ENCODE results near the gene FHAD1.

Gene FHAD1

GRCh38 chr1:15272009-15272781 lies 25.2 kb downstream of the FHAD1 start:
- H3K4me3 ChIP-seq (ENCODE audit: low read depth in 1 of 2, low read length in 2 of 2) = peak overlapping the region in 1 of 2 donors; percentile 42
- no peaks in the 10 kb centered on the region for H3K27me3 ChIP-seq (ENCODE audit: control insufficient read depth in 1 of 2, insufficient read depth in 2 of 2, low read length in 2 of 2)
- H3K27ac ChIP-seq (ENCODE audit: low read depth, low read length) = no peak overlapping the region
- H3K9me3 ChIP-seq (ENCODE audit: low read length) = no peaks in the 10 kb centered on the region
- H3K4me1 ChIP-seq (ENCODE audit: insufficient read depth, low read length) = peaks cover 8% of the 10 kb centered on the region
- H3K9ac ChIP-seq (ENCODE audit: low read length) = no peak overlapping the region
- no peaks in the 10 kb centered on the region for H3K36me3 ChIP-seq (ENCODE audit: insufficient read depth, low read length)

GRCh38 chr1:15272782-15273127 lies 25.7 kb downstream of the FHAD1 start:
- Histone ChIP-seq H3K9me3 (ENCODE audit: low read length) (no peaks in the 10 kb centered on the region), H3K36me3 (ENCODE audit: insufficient read depth, low read length) (no peaks in the 10 kb centered on the region), H3K9ac (ENCODE audit: low read length) (no peak overlapping the region), H3K27me3 (ENCODE audit: control insufficient read depth in 1 of 2, insufficient read depth in 2 of 2, low read length in 2 of 2) (no peaks in the 10 kb centered on the region), H3K27ac (ENCODE audit: low read depth, low read length) (no peak overlapping the region), H3K4me3 (ENCODE audit: low read depth in 1 of 2, low read length in 2 of 2) (peak overlapping the region in 1 of 2 donors; percentile 42), H3K4me1 (ENCODE audit: insufficient read depth, low read length) (peaks cover 8% of the 10 kb centered on the region)

- Histone ChIP-seq H3K9ac (ENCODE audit: low read length) (no peak overlapping the region), H3K27me3 (ENCODE audit: control insufficient read depth in 1 of 2, insufficient read depth in 2 of 2, low read length in 2 of 2) (no peaks in the 10 kb centered on the region), H3K9me3 (ENCODE audit: low read length) (no peaks in the 10 kb centered on the region), H3K27ac (ENCODE audit: low read depth, low read length) (no peak overlapping the region), H3K4me3 (ENCODE audit: low read depth in 1 of 2, low read length in 2 of 2) (no peak overlapping the region), H3K36me3 (ENCODE audit: insufficient read depth, low read length) (no peaks in the 10 kb centered on the region), H3K4me1 (ENCODE audit: insufficient read depth, low read length) (peaks cover 8% of the 10 kb centered on the region)
These were observed 26.3 kb downstream of the FHAD1 start for GRCh38 chr1:15273274-15273673.

- Histone ChIP-seq H3K4me3 (ENCODE audit: low read depth in 1 of 2, low read length in 2 of 2) (no peak overlapping the region), H3K36me3 (ENCODE audit: insufficient read depth, low read length) (no peaks in the 10 kb centered on the region), H3K9ac (ENCODE audit: low read length) (no peak overlapping the region), H3K27ac (ENCODE audit: low read depth, low read length) (no peak overlapping the region), H3K9me3 (ENCODE audit: low read length) (no peaks in the 10 kb centered on the region), H3K4me1 (ENCODE audit: insufficient read depth, low read length) (peaks cover 8% of the 10 kb centered on the region), H3K27me3 (ENCODE audit: control insufficient read depth in 1 of 2, insufficient read depth in 2 of 2, low read length in 2 of 2) (no peaks in the 10 kb centered on the region)
These were observed 29.1 kb downstream of the FHAD1 start for GRCh38 chr1:15275921-15276683.

GRCh38 chr1:15276691-15277446 lies 29.8 kb downstream of the FHAD1 start:
- Histone ChIP-seq H3K9me3 (ENCODE audit: low read length) (no peaks in the 10 kb centered on the region), H3K9ac (ENCODE audit: low read length) (no peak overlapping the region), H3K4me1 (ENCODE audit: insufficient read depth, low read length) (peaks cover 9% of the 10 kb centered on the region), H3K36me3 (ENCODE audit: insufficient read depth, low read length) (no peaks in the 10 kb centered on the region), H3K4me3 (ENCODE audit: low read depth in 1 of 2, low read length in 2 of 2) (no peak overlapping the region), H3K27ac (ENCODE audit: low read depth, low read length) (no peak overlapping the region), H3K27me3 (ENCODE audit: control insufficient read depth in 1 of 2, insufficient read depth in 2 of 2, low read length in 2 of 2) (no peaks in the 10 kb centered on the region)

GRCh38 chr1:15277447-15277838 lies 30.4 kb downstream of the FHAD1 start:
- Histone ChIP-seq H3K36me3 (ENCODE audit: insufficient read depth, low read length) (no peaks in the 10 kb centered on the region), H3K27me3 (ENCODE audit: control insufficient read depth in 1 of 2, insufficient read depth in 2 of 2, low read length in 2 of 2) (no peaks in the 10 kb centered on the region), H3K27ac (ENCODE audit: low read depth, low read length) (no peak overlapping the region), H3K9ac (ENCODE audit: low read length) (no peak overlapping the region), H3K4me1 (ENCODE audit: insufficient read depth, low read length) (peaks cover 12% of the 10 kb centered on the region), H3K9me3 (ENCODE audit: low read length) (no peaks in the 10 kb centered on the region), H3K4me3 (ENCODE audit: low read depth in 1 of 2, low read length in 2 of 2) (no peak overlapping the region)

- no peak overlapping the region for H3K4me3 ChIP-seq (ENCODE audit: low read depth in 1 of 2, low read length in 2 of 2)
- H3K27ac ChIP-seq (ENCODE audit: low read depth, low read length) = no peak overlapping the region
- no peaks in the 10 kb centered on the region for H3K9me3 ChIP-seq (ENCODE audit: low read length)
- peaks cover 12% of the 10 kb centered on the region for H3K4me1 ChIP-seq (ENCODE audit: insufficient read depth, low read length)
- H3K9ac ChIP-seq (ENCODE audit: low read length) = no peak overlapping the region
- no peaks in the 10 kb centered on the region for H3K27me3 ChIP-seq (ENCODE audit: control insufficient read depth in 1 of 2, insufficient read depth in 2 of 2, low read length in 2 of 2)
- no peaks in the 10 kb centered on the region for H3K36me3 ChIP-seq (ENCODE audit: insufficient read depth, low read length)
These were observed 30.9 kb downstream of the FHAD1 start for GRCh38 chr1:15277933-15278332.

- Histone ChIP-seq H3K4me1 (ENCODE audit: insufficient read depth, low read length) (peaks cover 26% of the 10 kb centered on the region), H3K27ac (ENCODE audit: low read depth, low read length) (no peak overlapping the region), H3K9ac (ENCODE audit: low read length) (no peak overlapping the region)
These were observed 32.7 kb downstream of the FHAD1 start for GRCh38 chr1:15279576-15280230.

GRCh38 chr1:15280416-15280815 lies 33.4 kb downstream of the FHAD1 start:
- H3K9ac ChIP-seq (ENCODE audit: low read length) = no peak overlapping the region
- H3K4me1 ChIP-seq (ENCODE audit: insufficient read depth, low read length) = peaks cover 30% of the 10 kb centered on the region
- H3K4me3 ChIP-seq (ENCODE audit: low read depth in 1 of 2, low read length in 2 of 2) = no peak overlapping the region
- H3K36me3 ChIP-seq (ENCODE audit: insufficient read depth, low read length) = no peaks in the 10 kb centered on the region
- no peaks in the 10 kb centered on the region for H3K9me3 ChIP-seq (ENCODE audit: low read length)
- no peaks in the 10 kb centered on the region for H3K27me3 ChIP-seq (ENCODE audit: control insufficient read depth in 1 of 2, insufficient read depth in 2 of 2, low read length in 2 of 2)
- H3K27ac ChIP-seq (ENCODE audit: low read depth, low read length) = no peak overlapping the region

More at GRCh38 chr1:15279576-15280230, 32.7 kb downstream of the FHAD1 start:
- H3K4me3 ChIP-seq (ENCODE audit: low read depth in 1 of 2, low read length in 2 of 2) = no peak overlapping the region
- H3K9me3 ChIP-seq (ENCODE audit: low read length) = no peaks in the 10 kb centered on the region
- H3K36me3 ChIP-seq (ENCODE audit: insufficient read depth, low read length) = no peaks in the 10 kb centered on the region
- H3K27me3 ChIP-seq (ENCODE audit: control insufficient read depth in 1 of 2, insufficient read depth in 2 of 2, low read length in 2 of 2) = no peaks in the 10 kb centered on the region

GRCh38 chr1:15282038-15282437 lies 35.0 kb downstream of the FHAD1 start:
- H3K27me3 ChIP-seq (ENCODE audit: control insufficient read depth in 1 of 2, insufficient read depth in 2 of 2, low read length in 2 of 2) = no peaks in the 10 kb centered on the region
- H3K9ac ChIP-seq (ENCODE audit: low read length) = no peak overlapping the region
- no peaks in the 10 kb centered on the region for H3K9me3 ChIP-seq (ENCODE audit: low read length)
- H3K27ac ChIP-seq (ENCODE audit: low read depth, low read length) = peak overlapping the region; percentile 4
- no peaks in the 10 kb centered on the region for H3K36me3 ChIP-seq (ENCODE audit: insufficient read depth, low read length)
- H3K4me3 ChIP-seq (ENCODE audit: low read depth in 1 of 2, low read length in 2 of 2) = no peak overlapping the region
- H3K4me1 ChIP-seq (ENCODE audit: insufficient read depth, low read length) = peaks cover 30% of the 10 kb centered on the region
